ENCODE data around the gene CAV2. TPM values are rescaled to one million over a fixed set of nuclear protein-coding genes. Genes with fewer than 3 reads are reported as not detected.

Gene CAV2
- total RNA-seq, 2 experiments from 2014 or later = not detected

DNA sequence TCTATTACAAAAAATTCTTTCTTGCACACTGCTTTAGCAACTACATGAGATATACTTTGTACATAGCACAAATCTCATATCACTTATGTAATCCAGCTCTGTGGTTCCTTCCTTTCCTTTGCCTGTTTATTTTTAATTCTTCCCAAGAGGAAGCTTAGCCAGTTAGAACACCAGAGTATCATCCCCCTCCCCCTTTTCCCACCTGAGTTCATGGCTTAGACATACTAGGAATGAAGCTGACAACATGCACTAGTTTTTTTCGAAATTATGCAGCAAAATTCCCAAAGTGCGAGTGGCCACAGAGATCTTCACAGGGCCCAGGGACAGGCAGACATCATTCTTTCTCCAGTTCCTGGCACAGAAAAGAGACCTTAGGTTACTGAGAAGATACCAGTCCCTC, 43.1 kb downstream of the CAV2 start:
- intact Hi-C loops (cut with micrococcal nuclease; ENCODE audit: unreplicated experiment) = no loop called here

DNA sequence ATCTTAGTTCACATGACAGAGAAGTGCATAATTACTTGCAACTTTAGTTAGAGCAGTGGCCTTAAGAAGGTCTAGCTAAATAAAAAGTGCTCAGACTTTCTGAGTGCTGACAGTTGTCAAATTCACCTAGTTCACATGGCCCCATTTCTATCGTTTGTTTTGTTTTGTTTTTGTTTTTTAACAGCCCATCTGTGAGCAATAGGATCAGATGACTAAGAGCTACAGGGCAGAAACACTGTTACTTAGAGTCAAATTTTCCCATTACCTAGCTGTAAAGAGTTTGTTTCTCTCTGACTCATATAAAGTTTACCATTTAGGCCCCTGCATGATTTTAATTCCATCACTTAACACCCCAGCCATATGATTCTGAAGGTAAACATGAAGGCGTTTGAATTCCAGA, 44.1 kb downstream of the CAV2 start:
- no peak overlapping the region for H3K4me2 ChIP-seq (ENCODE audit: low read length)
- intact Hi-C loops (cut with micrococcal nuclease; ENCODE audit: unreplicated experiment) = no loop called here
- H3K79me2 ChIP-seq (ENCODE audit: insufficient read depth, low read depth, low read length) = no peaks in the 10 kb centered on the region
- DNase-seq (ENCODE audit: low spot score) = no peak
- no peak for TF ChIP-seq EZH2phosphoT487 (IDR thresholded peaks at IDR 0.05; ENCODE audit: borderline replicate concordance, low read depth, low read length)
- TF ChIP-seq, protein P1, sequence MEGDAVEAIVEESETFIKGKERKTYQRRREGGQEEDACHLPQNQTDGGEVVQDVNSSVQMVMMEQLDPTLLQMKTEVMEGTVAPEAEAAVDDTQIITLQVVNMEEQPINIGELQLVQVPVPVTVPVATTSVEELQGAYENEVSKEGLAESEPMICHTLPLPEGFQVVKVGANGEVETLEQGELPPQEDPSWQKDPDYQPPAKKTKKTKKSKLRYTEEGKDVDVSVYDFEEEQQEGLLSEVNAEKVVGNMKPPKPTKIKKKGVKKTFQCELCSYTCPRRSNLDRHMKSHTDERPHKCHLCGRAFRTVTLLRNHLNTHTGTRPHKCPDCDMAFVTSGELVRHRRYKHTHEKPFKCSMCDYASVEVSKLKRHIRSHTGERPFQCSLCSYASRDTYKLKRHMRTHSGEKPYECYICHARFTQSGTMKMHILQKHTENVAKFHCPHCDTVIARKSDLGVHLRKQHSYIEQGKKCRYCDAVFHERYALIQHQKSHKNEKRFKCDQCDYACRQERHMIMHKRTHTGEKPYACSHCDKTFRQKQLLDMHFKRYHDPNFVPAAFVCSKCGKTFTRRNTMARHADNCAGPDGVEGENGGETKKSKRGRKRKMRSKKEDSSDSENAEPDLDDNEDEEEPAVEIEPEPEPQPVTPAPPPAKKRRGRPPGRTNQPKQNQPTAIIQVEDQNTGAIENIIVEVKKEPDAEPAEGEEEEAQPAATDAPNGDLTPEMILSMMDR (conservative IDR thresholded peaks at IDR 0.05; ENCODE audit: low read length) = no peak
- BruUV-seq (replicated peaks) = no TSS peak
- H3K4me1 ChIP-seq (ENCODE audit: insufficient read depth, low read length, poor library complexity, severe bottlenecking) = no peaks in the 10 kb centered on the region
- H2AFZ ChIP-seq (ENCODE audit: low read length) = no peak overlapping the region
- H3K4me3 ChIP-seq (ENCODE audit: low read depth, low read length, poor library complexity, severe bottlenecking) = no peak overlapping the region
- POLR2A ChIA-PET = no interaction called here
- no peaks in the 10 kb centered on the region for H3K9me3 ChIP-seq (ENCODE audit: low read length)
- H3K36me3 ChIP-seq (ENCODE audit: insufficient read depth, low read length) = no peaks in the 10 kb centered on the region
- no peaks in the 10 kb centered on the region for H4K20me1 ChIP-seq (ENCODE audit: insufficient read depth, low read length)
- CTCF ChIA-PET (ENCODE audit: unreplicated experiment) = no interaction called here
- no peak overlapping the region for H3K27ac ChIP-seq (ENCODE audit: low read depth, low read length, poor library complexity, severe bottlenecking)
- no peaks in the 10 kb centered on the region for H3K9me2 ChIP-seq (ENCODE audit: insufficient read depth, low read length)

More for the DNA sequence above, 43.1 kb downstream of the CAV2 start:
- Histone ChIP-seq H3K36me3 (ENCODE audit: insufficient read depth, low read length) (no peaks in the 10 kb centered on the region), H3K9me2 (ENCODE audit: insufficient read depth, low read length) (no peaks in the 10 kb centered on the region), H3K27ac (ENCODE audit: low read depth, low read length, poor library complexity, severe bottlenecking) (no peak overlapping the region), H3K9me3 (ENCODE audit: low read length) (no peaks in the 10 kb centered on the region), H3K4me2 (ENCODE audit: low read length) (no peak overlapping the region), H3K4me1 (ENCODE audit: insufficient read depth, low read length, poor library complexity, severe bottlenecking) (no peaks in the 10 kb centered on the region), H4K20me1 (ENCODE audit: insufficient read depth, low read length) (no peaks in the 10 kb centered on the region), H3K79me2 (ENCODE audit: insufficient read depth, low read depth, low read length) (no peaks in the 10 kb centered on the region), H2AFZ (ENCODE audit: low read length) (no peak overlapping the region), H3K4me3 (ENCODE audit: low read depth, low read length, poor library complexity, severe bottlenecking) (no peak overlapping the region)
- POLR2A ChIA-PET = no interaction called here
- TF ChIP-seq, protein P1 (conservative IDR thresholded peaks at IDR 0.05; ENCODE audit: low read length) = no peak
- no peak for TF ChIP-seq EZH2phosphoT487 (IDR thresholded peaks at IDR 0.05; ENCODE audit: borderline replicate concordance, low read depth, low read length)
- DNase-seq (ENCODE audit: low spot score) = no peak
- CTCF ChIA-PET (ENCODE audit: unreplicated experiment) = no interaction called here
- BruUV-seq (replicated peaks) = no TSS peak

DNA sequence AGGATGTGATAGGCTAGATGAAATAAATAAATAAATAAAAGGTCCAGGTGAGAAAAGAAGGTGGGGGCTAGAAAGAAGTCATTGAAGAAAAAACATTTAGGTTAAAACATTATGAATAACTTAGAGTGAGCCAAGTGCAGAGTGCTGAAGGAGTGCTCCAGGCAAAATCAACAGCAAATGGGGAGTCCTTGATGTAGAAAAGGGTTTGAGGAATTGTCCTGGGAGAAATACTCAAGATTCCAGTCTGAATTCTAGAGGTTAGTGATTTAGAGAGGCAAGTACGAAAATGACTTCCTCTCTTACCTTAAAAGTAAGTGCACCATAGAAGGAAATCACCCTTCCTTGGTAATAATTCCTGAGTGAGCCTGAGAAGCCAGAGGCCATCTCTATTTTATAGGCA, 44.9 kb downstream of the CAV2 start:
- no TSS peak for BruUV-seq (replicated peaks)
- CTCF ChIA-PET (ENCODE audit: unreplicated experiment) = no interaction called here

More for the DNA sequence above, 44.9 kb downstream of the CAV2 start:
- Histone ChIP-seq H3K4me3 (ENCODE audit: low read depth, low read length, poor library complexity, severe bottlenecking) (no peak overlapping the region), H3K9me3 (ENCODE audit: low read length) (no peaks in the 10 kb centered on the region), H2AFZ (ENCODE audit: low read length) (no peak overlapping the region), H3K9me2 (ENCODE audit: insufficient read depth, low read length) (no peaks in the 10 kb centered on the region), H3K36me3 (ENCODE audit: insufficient read depth, low read length) (no peaks in the 10 kb centered on the region), H3K79me2 (ENCODE audit: insufficient read depth, low read depth, low read length) (no peaks in the 10 kb centered on the region), H4K20me1 (ENCODE audit: insufficient read depth, low read length) (no peaks in the 10 kb centered on the region), H3K4me1 (ENCODE audit: insufficient read depth, low read length, poor library complexity, severe bottlenecking) (no peaks in the 10 kb centered on the region), H3K4me2 (ENCODE audit: low read length) (no peak overlapping the region), H3K27ac (ENCODE audit: low read depth, low read length, poor library complexity, severe bottlenecking) (no peak overlapping the region)
- DNase-seq (ENCODE audit: low spot score) = no peak
- POLR2A ChIA-PET = no interaction called here
- intact Hi-C loops (cut with micrococcal nuclease; ENCODE audit: unreplicated experiment) = no loop called here
- TF ChIP-seq EZH2phosphoT487 (IDR thresholded peaks at IDR 0.05; ENCODE audit: borderline replicate concordance, low read depth, low read length) = no peak
- TF ChIP-seq, protein P1 (conservative IDR thresholded peaks at IDR 0.05; ENCODE audit: low read length) = no peak
